Activated CD4-positive, alpha-beta T cell treated with anti-CD3 and anti-CD28 coated beads, Interleukin-2, amount 10 ng/mL, durations not matched to agents 7 days and 5 days (primary cell): ENCODE data around the gene RALGAPA2. TPM values are rescaled to one million over a fixed set of nuclear protein-coding genes. Genes with fewer than 3 reads are reported as not detected.

Experiments used
- CTCF ChIA-PET: fragments of 350-600 bp; sonication (Branson Sonifier 250); formaldehyde crosslinking; loops from one replicate; lab custom pipeline; 2021; ENCODE audit warnings: antibody characterized with exemption; lab: Charles Lee
- POLR2A ChIA-PET: fragments of 350-600 bp; sonication (Branson Sonifier 250); formaldehyde crosslinking; loops from one replicate; lab custom pipeline; 2021; ENCODE audit warnings: antibody characterized with exemption; lab: Charles Lee
- DNase-seq: peaks from one replicate; pipeline ENCODE4 v3.0.0-alpha.2; 2020
- H3K27ac Mint-ChIP-seq: one replicate; pipeline ENCODE4 v1.8.0; 2021; ENCODE audit warnings: mild to moderate bottlenecking, moderate library complexity, mixed read lengths
- H3K27me3 Mint-ChIP-seq: one replicate; pipeline ENCODE4 v1.8.0; 2021; ENCODE audit warnings: mixed read lengths
- H3K36me3 Mint-ChIP-seq: one replicate; pipeline ENCODE4 v1.8.0; 2021; ENCODE audit warnings: low read depth, mixed read lengths
- H3K4me1 Mint-ChIP-seq: one replicate; pipeline ENCODE4 v1.8.0; 2021; ENCODE audit warnings: mixed read lengths
- H3K4me3 Mint-ChIP-seq: one replicate; pipeline ENCODE4 v1.8.0; 2021; ENCODE audit warnings: mild to moderate bottlenecking, moderate library complexity, mixed read lengths
- H3K9me3 Mint-ChIP-seq: one replicate; pipeline ENCODE4 v1.8.0; 2021; ENCODE audit warnings: mixed read lengths
- total RNA-seq, 2 experiments: library from RNA; stranded (reverse); gene quantifications; one replicate each; pipeline ENCODE4 v1.2.3, GENCODE V29; 2021

The RALGAPA2 gene
- total RNA-seq, 2 experiments from 2014 or later, result 26.4 to 31.7 TPM

- no peak overlapping the region for H3K27ac Mint-ChIP-seq
- CTCF ChIA-PET, result interaction anchor here (1.0 kb wide), 1 partner anchor 8 kb away, joined by 3 read pairs; no protein-coding TSS in a partner anchor
- no peaks in the 10 kb centered on the region for H3K36me3 Mint-ChIP-seq
- H3K4me3 Mint-ChIP-seq, result no peak overlapping the region
- POLR2A ChIA-PET, result no interaction called here
- no peaks in the 10 kb centered on the region for H3K9me3 Mint-ChIP-seq
- H3K4me1 Mint-ChIP-seq, result no peaks in the 10 kb centered on the region
- no peaks in the 10 kb centered on the region for H3K27me3 Mint-ChIP-seq
- DNase-seq, result no peak
Observed at GRCh38 chr20:20427227-20427864, 285.1 kb downstream of the RALGAPA2 start.

- H3K27ac Mint-ChIP-seq, result no peak overlapping the region
- POLR2A ChIA-PET, result no interaction called here
- no peak overlapping the region for H3K4me3 Mint-ChIP-seq
- H3K27me3 Mint-ChIP-seq, result no peaks in the 10 kb centered on the region
- CTCF ChIA-PET, result no interaction called here
- no peaks in the 10 kb centered on the region for H3K36me3 Mint-ChIP-seq
- H3K4me1 Mint-ChIP-seq, result no peaks in the 10 kb centered on the region
- no peaks in the 10 kb centered on the region for H3K9me3 Mint-ChIP-seq
- DNase-seq, result no peak
Observed at GRCh38 chr20:20426655-20426907, 285.9 kb downstream of the RALGAPA2 start.

GRCh38 chr20:20425823-20426654 lies 286.4 kb downstream of the RALGAPA2 start:
- ChIA-PET POLR2A (no interaction called here), CTCF (no interaction called here)
- H3K4me3 Mint-ChIP-seq, result no peak overlapping the region
- no peaks in the 10 kb centered on the region for H3K27me3 Mint-ChIP-seq
- no peak for DNase-seq
- no peaks in the 10 kb centered on the region for H3K36me3 Mint-ChIP-seq
- no peak overlapping the region for H3K27ac Mint-ChIP-seq
- no peaks in the 10 kb centered on the region for H3K4me1 Mint-ChIP-seq
- no peaks in the 10 kb centered on the region for H3K9me3 Mint-ChIP-seq

GRCh38 chr20:20423117-20423516 lies 289.3 kb downstream of the RALGAPA2 start:
- CTCF ChIA-PET, result no interaction called here
- POLR2A ChIA-PET, result no interaction called here
- Mint-ChIP-seq H3K4me3 (no peak overlapping the region), H3K36me3 (peaks cover 3% of the 10 kb centered on the region), H3K27me3 (no peaks in the 10 kb centered on the region), H3K27ac (no peak overlapping the region), H3K9me3 (no peaks in the 10 kb centered on the region), H3K4me1 (peaks cover 2% of the 10 kb centered on the region)
- DNase-seq, result no peak

- CTCF ChIA-PET, result no interaction called here
Observed at GRCh38 chr20:20417876-20418676, 294.4 kb downstream of the RALGAPA2 start.

GRCh38 chr20:20415321-20415720 lies 297.1 kb downstream of the RALGAPA2 start:
- no peak for DNase-seq
- peaks cover 5% of the 10 kb centered on the region for H3K36me3 Mint-ChIP-seq
- no peak overlapping the region for H3K27ac Mint-ChIP-seq
- ChIA-PET CTCF (no interaction called here), POLR2A (no interaction called here)
- H3K4me3 Mint-ChIP-seq, result no peak overlapping the region
- peaks cover 6% of the 10 kb centered on the region for H3K4me1 Mint-ChIP-seq
- no peaks in the 10 kb centered on the region for H3K27me3 Mint-ChIP-seq
- no peaks in the 10 kb centered on the region for H3K9me3 Mint-ChIP-seq

More at GRCh38 chr20:20417876-20418676, 294.4 kb downstream of the RALGAPA2 start:
- Mint-ChIP-seq H3K9me3 (no peaks in the 10 kb centered on the region), H3K27ac (no peak overlapping the region), H3K36me3 (peaks cover 5% of the 10 kb centered on the region), H3K4me1 (peaks cover 6% of the 10 kb centered on the region), H3K27me3 (no peaks in the 10 kb centered on the region), H3K4me3 (no peak overlapping the region)
- DNase-seq, result no peak
- POLR2A ChIA-PET, result no interaction called here

GRCh38 chr20:20414640-20415220 lies 297.7 kb downstream of the RALGAPA2 start:
- Mint-ChIP-seq H3K4me3 (no peak overlapping the region), H3K27me3 (no peaks in the 10 kb centered on the region), H3K4me1 (peaks cover 6% of the 10 kb centered on the region), H3K9me3 (no peaks in the 10 kb centered on the region), H3K36me3 (peaks cover 5% of the 10 kb centered on the region), H3K27ac (no peak overlapping the region)
- DNase-seq, result no peak
- POLR2A ChIA-PET, result no interaction called here
- CTCF ChIA-PET, result no interaction called here

- H3K4me3 Mint-ChIP-seq, result no peak overlapping the region
- no peaks in the 10 kb centered on the region for H3K27me3 Mint-ChIP-seq
- ChIA-PET POLR2A (no interaction called here), CTCF (interaction anchor here (1.1 kb wide), 1 partner anchor 35 kb away, joined by 3 read pairs; no protein-coding TSS in a partner anchor)
- DNase-seq, result no peak
- H3K9me3 Mint-ChIP-seq, result no peaks in the 10 kb centered on the region
- H3K27ac Mint-ChIP-seq, result no peak overlapping the region
- peaks cover 5% of the 10 kb centered on the region for H3K36me3 Mint-ChIP-seq
- peaks cover 6% of the 10 kb centered on the region for H3K4me1 Mint-ChIP-seq
Observed at GRCh38 chr20:20413810-20414281, 298.6 kb downstream of the RALGAPA2 start.

- no peaks in the 10 kb centered on the region for H3K27me3 Mint-ChIP-seq
- no peaks in the 10 kb centered on the region for H3K36me3 Mint-ChIP-seq
- no peaks in the 10 kb centered on the region for H3K4me1 Mint-ChIP-seq
- H3K9me3 Mint-ChIP-seq, result no peaks in the 10 kb centered on the region
- DNase-seq, result no peak
- POLR2A ChIA-PET, result no interaction called here
- H3K4me3 Mint-ChIP-seq, result no peak overlapping the region
- CTCF ChIA-PET, result no interaction called here
- H3K27ac Mint-ChIP-seq, result no peak overlapping the region
Observed at GRCh38 chr20:20412750-20413149, 299.7 kb downstream of the RALGAPA2 start.

GRCh38 chr20:20411836-20412235 lies 300.6 kb downstream of the RALGAPA2 start:
- DNase-seq, result no peak
- ChIA-PET POLR2A (no interaction called here), CTCF (no interaction called here)
- Mint-ChIP-seq H3K4me3 (no peak overlapping the region), H3K27ac (no peak overlapping the region), H3K27me3 (no peaks in the 10 kb centered on the region), H3K36me3 (no peaks in the 10 kb centered on the region), H3K4me1 (no peaks in the 10 kb centered on the region), H3K9me3 (no peaks in the 10 kb centered on the region)

GRCh38 chr20:20411402-20411801 lies 301.0 kb downstream of the RALGAPA2 start:
- ChIA-PET CTCF (no interaction called here), POLR2A (no interaction called here)
- no peak for DNase-seq
- Mint-ChIP-seq H3K4me3 (no peak overlapping the region), H3K4me1 (no peaks in the 10 kb centered on the region), H3K27ac (no peak overlapping the region), H3K27me3 (no peaks in the 10 kb centered on the region), H3K36me3 (no peaks in the 10 kb centered on the region), H3K9me3 (no peaks in the 10 kb centered on the region)

- POLR2A ChIA-PET, result no interaction called here
- CTCF ChIA-PET, result no interaction called here
- Mint-ChIP-seq H3K36me3 (no peaks in the 10 kb centered on the region), H3K9me3 (no peaks in the 10 kb centered on the region), H3K4me1 (no peaks in the 10 kb centered on the region), H3K27me3 (no peaks in the 10 kb centered on the region), H3K27ac (no peak overlapping the region), H3K4me3 (no peak overlapping the region)
- DNase-seq, result no peak
Observed at GRCh38 chr20:20410678-20411077, 301.8 kb downstream of the RALGAPA2 start.

GRCh38 chr20:20409331-20409730 lies 303.1 kb downstream of the RALGAPA2 start:
- no peaks in the 10 kb centered on the region for H3K36me3 Mint-ChIP-seq
- no peaks in the 10 kb centered on the region for H3K27me3 Mint-ChIP-seq
- H3K27ac Mint-ChIP-seq, result no peak overlapping the region
- no peak for DNase-seq
- ChIA-PET CTCF (no interaction called here), POLR2A (no interaction called here)
- no peak overlapping the region for H3K4me3 Mint-ChIP-seq
- H3K4me1 Mint-ChIP-seq, result peaks cover 1% of the 10 kb centered on the region
- no peaks in the 10 kb centered on the region for H3K9me3 Mint-ChIP-seq
